Cardiac muscle cell (in vitro differentiated cells and primary cell): ENCODE data around the gene BRIP1. TPM values are rescaled to one million over a fixed set of nuclear protein-coding genes. Genes with fewer than 3 reads are reported as not detected.

Experiments
- DNase-seq, 2 donors: peaks; one replicate each; pipeline versions ENCODE4 v3.0.0 to v3.0.0-alpha.2; 2010 to 2017; ENCODE audit warnings: low read depth in 1 of 2, low spot score in 1 of 2
- H3K27ac ChIP-seq: fragments of 200-600 bp; sonication (generic); 2 replicates; pipeline ENCODE4 v1.5.1; 2016
- H3K27me3 ChIP-seq: fragments of 200-600 bp; sonication (generic); 2 replicates; pipeline ENCODE4 v1.6.0; 2016; ENCODE audit warnings: control low read depth
- H3K36me3 ChIP-seq: fragments of 200-600 bp; sonication (generic); 2 replicates; pipeline ENCODE4 v1.5.1; 2016; ENCODE audit warnings: control low read depth
- H3K4me1 ChIP-seq: fragments of 200-600 bp; sonication (generic); 2 replicates; pipeline ENCODE4 v1.8.1; 2017; ENCODE audit warnings: low read depth, mild to moderate bottlenecking, mixed run types
- H3K4me3 ChIP-seq: fragments of 200-600 bp; sonication (generic); 2 replicates; pipeline ENCODE4 v1.5.1; 2016; ENCODE audit warnings: mild to moderate bottlenecking
- H3K9me3 ChIP-seq: fragments of 200-600 bp; sonication (generic); 2 replicates; pipeline ENCODE4 v1.5.1; 2017; ENCODE audit warnings: low read depth, mild to moderate bottlenecking, control low read depth
- polyA plus RNA-seq: library from polyadenylated mRNA; unstranded; fragments of >200 nt; fragmentation: Nextera tagmentation; extraction: Ambion mirVana; gene quantifications from 2 replicates; pipeline ENCODE4 v1.2.1, GENCODE V29; 2016
- total RNA-seq: library from RNA; depleted of rRNA; stranded (reverse); fragments of >200 nt; gene quantifications from 2 replicates; pipeline ENCODE4 v1.2.3, GENCODE V29; 2016
- TF ChIP-seq, protein P1 (sequence below): IDR thresholded peaks from 2 replicates; pipeline ENCODE4 v1.5.1; 2012; ENCODE audit warnings: low read depth, mild to moderate bottlenecking, low read length

The BRIP1 gene
- total and polyA plus RNA-seq, 2 experiments from 2014 or later = 3.1 to 9.2 TPM

DNA sequence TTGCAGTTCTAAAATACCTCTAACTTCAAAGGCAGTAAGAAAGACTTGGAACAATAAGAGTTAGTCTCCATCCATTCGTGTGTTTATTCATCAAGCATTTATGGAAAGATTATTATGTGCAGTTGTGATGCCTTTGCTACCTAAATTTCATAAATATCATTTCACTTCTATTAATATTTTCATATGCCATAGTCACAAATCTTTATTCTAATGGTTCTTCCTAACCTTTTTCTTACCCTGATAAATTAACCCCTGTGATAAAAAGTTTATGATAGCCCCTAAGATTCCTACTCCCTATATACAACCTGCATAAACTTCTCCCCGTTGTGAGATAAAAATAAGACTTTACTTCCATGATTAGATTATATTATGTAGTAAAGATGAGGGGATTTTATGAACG is 94.9 kb downstream of the BRIP1 start:
- no peaks in the 10 kb centered on the region for H3K36me3 ChIP-seq
- H3K4me3 ChIP-seq = no peak overlapping the region
- no peaks in the 10 kb centered on the region for H3K27me3 ChIP-seq
- DNase-seq = no peak
- no peak overlapping the region for H3K27ac ChIP-seq
- H3K9me3 ChIP-seq = no peaks in the 10 kb centered on the region
- H3K4me1 ChIP-seq = no peaks in the 10 kb centered on the region
- TF ChIP-seq, protein P1, sequence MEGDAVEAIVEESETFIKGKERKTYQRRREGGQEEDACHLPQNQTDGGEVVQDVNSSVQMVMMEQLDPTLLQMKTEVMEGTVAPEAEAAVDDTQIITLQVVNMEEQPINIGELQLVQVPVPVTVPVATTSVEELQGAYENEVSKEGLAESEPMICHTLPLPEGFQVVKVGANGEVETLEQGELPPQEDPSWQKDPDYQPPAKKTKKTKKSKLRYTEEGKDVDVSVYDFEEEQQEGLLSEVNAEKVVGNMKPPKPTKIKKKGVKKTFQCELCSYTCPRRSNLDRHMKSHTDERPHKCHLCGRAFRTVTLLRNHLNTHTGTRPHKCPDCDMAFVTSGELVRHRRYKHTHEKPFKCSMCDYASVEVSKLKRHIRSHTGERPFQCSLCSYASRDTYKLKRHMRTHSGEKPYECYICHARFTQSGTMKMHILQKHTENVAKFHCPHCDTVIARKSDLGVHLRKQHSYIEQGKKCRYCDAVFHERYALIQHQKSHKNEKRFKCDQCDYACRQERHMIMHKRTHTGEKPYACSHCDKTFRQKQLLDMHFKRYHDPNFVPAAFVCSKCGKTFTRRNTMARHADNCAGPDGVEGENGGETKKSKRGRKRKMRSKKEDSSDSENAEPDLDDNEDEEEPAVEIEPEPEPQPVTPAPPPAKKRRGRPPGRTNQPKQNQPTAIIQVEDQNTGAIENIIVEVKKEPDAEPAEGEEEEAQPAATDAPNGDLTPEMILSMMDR = no peak

DNA sequence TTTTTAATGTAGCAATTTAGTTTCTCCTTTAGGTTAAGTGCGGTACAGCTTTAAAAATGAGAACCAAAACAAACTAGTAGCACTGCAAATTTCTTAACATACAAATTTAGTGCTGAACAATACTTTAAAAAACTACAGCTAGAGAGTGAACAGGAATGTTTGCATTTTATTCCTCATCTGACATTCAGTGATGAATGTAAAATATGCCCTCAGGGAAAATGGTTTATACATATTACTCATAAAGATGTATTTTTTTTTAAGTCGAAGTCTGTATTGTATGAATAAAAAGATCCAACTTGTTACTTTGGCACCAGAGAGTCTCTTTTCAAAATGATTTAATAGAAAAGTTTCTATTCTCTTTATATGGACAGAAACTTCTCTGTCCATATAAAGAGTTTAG is 96.8 kb downstream of the BRIP1 start:
- no peak for DNase-seq
- no peaks in the 10 kb centered on the region for H3K27me3 ChIP-seq
- no peaks in the 10 kb centered on the region for H3K9me3 ChIP-seq
- TF ChIP-seq, protein P1 = no peak
- no peak overlapping the region for H3K4me3 ChIP-seq
- H3K36me3 ChIP-seq = no peaks in the 10 kb centered on the region
- H3K27ac ChIP-seq = no peak overlapping the region
- no peaks in the 10 kb centered on the region for H3K4me1 ChIP-seq

DNA sequence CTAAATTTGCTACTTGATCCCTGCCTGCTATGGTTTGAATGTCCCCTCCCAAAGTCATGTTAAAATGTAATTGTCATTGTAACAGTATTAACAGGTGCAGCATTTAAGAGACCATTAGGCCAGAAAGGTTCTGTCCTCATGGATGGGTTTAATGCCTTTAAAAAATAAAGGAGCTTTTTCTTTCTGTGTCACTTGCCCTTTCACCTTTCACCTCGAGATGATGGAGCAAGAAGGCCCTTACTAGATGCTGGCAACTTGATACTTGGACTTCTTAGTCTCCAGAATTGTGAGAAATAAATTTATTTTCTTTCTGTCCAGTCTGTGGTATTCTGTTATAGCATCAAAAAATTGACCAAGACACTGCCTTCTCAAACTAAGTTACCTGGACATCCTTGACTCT is 98.5 kb downstream of the BRIP1 start:
- TF ChIP-seq, protein P1 = no peak

DNA sequence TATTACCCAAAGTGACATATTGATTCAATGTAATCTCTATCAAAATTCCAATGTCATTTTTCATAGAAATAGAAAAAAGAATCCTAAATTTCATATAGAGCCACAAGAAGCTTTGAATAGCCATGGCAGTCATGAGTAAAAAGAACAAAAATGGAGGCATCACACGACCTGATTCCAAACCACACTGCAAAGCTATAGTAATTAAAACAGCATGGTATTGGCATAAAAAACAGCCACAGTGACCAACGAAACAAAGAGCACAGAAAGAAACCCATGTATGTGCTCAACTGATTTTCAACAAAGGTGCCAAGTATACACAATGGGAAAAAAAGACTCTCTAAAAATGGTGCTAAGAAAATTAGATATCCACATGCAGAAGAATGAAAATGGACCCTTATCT is 101.5 kb downstream of the BRIP1 start:
- Histone ChIP-seq H3K27ac (no peak overlapping the region), H3K4me1 (no peaks in the 10 kb centered on the region), H3K27me3 (no peaks in the 10 kb centered on the region), H3K9me3 (no peaks in the 10 kb centered on the region), H3K36me3 (no peaks in the 10 kb centered on the region), H3K4me3 (no peak overlapping the region)
- no peak for DNase-seq
- TF ChIP-seq, protein P1 = no peak

More for the DNA sequence above, 98.5 kb downstream of the BRIP1 start:
- DNase-seq = no peak
- Histone ChIP-seq H3K27ac (no peak overlapping the region), H3K27me3 (no peaks in the 10 kb centered on the region), H3K36me3 (no peaks in the 10 kb centered on the region), H3K4me1 (no peaks in the 10 kb centered on the region), H3K4me3 (no peak overlapping the region), H3K9me3 (no peaks in the 10 kb centered on the region)

DNA sequence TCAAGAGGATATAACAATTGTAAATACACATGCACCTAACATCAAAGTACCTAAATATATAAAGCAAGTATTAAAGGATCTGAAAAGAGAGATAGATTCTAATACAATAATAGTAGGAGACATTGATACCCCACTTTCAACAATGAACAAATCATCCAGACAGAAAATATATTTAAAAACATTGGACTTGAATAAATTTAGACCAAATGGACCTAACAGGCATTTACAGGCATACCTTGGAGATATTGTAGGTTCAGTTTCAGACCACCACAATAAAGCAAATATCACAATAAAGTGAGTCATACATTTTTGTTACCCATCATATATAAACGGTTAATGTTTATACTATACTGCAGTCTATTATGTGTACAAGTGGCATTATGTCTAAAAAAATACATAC is 104.0 kb downstream of the BRIP1 start:
- DNase-seq = no peak
- no peak overlapping the region for H3K4me3 ChIP-seq
- no peaks in the 10 kb centered on the region for H3K4me1 ChIP-seq
- no peaks in the 10 kb centered on the region for H3K36me3 ChIP-seq
- no peak overlapping the region for H3K27ac ChIP-seq
- no peaks in the 10 kb centered on the region for H3K9me3 ChIP-seq
- no peaks in the 10 kb centered on the region for H3K27me3 ChIP-seq
- TF ChIP-seq, protein P1 = no peak

DNA sequence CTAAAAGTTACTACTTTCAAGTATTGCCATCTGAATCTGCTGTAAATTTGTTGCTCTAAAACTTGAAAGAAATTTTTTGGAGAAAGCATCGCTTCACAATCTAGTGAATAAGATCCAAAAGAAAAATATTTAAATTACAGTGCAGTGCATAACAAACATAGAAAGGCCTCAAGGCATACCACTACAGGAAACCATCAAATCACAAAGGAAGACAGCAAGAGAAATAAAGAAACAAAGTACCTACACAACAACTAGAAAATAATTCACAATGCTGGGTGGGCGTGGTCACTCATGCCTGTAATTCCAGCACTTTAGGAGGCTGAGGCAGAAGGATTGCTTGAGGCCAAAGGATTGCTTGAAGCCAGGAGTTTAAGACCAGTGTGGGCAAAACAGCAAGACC is 104.9 kb downstream of the BRIP1 start:
- Histone ChIP-seq H3K9me3 (no peaks in the 10 kb centered on the region), H3K27ac (no peak overlapping the region), H3K4me1 (no peaks in the 10 kb centered on the region), H3K4me3 (no peak overlapping the region), H3K36me3 (no peaks in the 10 kb centered on the region), H3K27me3 (no peaks in the 10 kb centered on the region)
- no peak for DNase-seq
- TF ChIP-seq, protein P1 = no peak
